Nephron (organoid): ENCODE data around the gene MTIF2.

Experiments used
- H3K27ac Mint-ChIP-seq, 3 experiments: 2 replicates each; pipeline ENCODE4 v1.8.0; 2020; ENCODE audit warnings: mixed read lengths in 3 of 3, mild to moderate bottlenecking in 2 of 3, moderate library complexity in 1 of 3
- H3K27me3 Mint-ChIP-seq: 2 replicates; pipeline ENCODE4 v1.8.0; 2021; ENCODE audit warnings: low read depth, mild to moderate bottlenecking, moderate library complexity, mixed read lengths
- H3K36me3 Mint-ChIP-seq: 2 replicates; pipeline ENCODE4 v1.8.0; 2020; ENCODE audit warnings: low read depth, mixed read lengths
- H3K4me1 Mint-ChIP-seq: 2 replicates; pipeline ENCODE4 v1.8.0; 2020; ENCODE audit warnings: mixed read lengths
- H3K4me3 Mint-ChIP-seq, 3 experiments: 2 replicates each; pipeline ENCODE4 v1.8.0; 2020; ENCODE audit warnings: mild to moderate bottlenecking in 3 of 3, mixed read lengths in 3 of 3, moderate library complexity in 2 of 3
- H3K9me3 Mint-ChIP-seq: 2 replicates; pipeline ENCODE4 v1.8.0; 2020; ENCODE audit warnings: mixed read lengths
- TF ChIP-seq, protein P1 (sequence below), 3 experiments: fragments of 200-600 bp; sonication (generic); IDR thresholded peaks; one replicate each; pipeline ENCODE4 v1.5.0; 2021; ENCODE audit warnings: antibody characterized with exemption in 3 of 3; ENCODE audit not compliant: unreplicated experiment in 3 of 3

MTIF2 gene

DNA sequence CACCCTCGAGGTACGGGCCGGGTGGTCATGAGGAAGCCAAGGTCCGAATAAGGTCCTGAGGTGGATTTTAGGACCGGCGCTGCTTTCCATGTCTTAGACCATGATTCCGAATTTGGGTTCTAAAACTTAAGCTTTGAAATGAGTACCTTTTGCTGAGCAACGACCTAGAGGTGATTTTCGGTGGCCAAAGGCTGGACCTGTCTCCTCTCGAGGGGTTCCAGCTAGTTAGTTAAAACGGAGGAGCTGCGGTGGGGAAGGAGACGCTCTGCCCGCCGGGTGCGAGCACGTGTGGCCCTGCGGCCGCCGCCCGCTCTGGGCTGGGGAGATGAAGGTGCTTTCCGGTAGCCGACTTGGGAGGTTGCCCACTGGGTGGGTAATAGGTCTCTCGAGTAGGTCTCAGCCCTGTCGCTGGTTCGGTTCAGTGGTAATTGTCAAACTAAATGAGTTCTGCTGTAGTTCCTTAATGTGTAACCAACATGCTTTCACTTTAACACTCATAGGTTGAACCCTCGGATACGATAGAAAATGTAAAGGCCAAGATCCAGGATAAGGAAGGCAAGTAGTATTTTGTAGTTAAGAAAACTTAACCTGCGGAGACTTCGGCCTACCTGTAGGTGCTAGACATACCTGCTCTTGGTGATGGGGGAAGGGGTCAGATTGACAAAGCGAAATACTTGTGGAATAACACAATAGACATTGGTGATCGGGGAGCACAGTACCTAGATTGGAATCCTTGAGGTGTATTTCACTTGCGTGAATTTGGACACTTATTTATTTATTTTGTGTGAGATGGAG, 36.0 kb downstream of the MTIF2 start:
- TF ChIP-seq, protein P1, sequence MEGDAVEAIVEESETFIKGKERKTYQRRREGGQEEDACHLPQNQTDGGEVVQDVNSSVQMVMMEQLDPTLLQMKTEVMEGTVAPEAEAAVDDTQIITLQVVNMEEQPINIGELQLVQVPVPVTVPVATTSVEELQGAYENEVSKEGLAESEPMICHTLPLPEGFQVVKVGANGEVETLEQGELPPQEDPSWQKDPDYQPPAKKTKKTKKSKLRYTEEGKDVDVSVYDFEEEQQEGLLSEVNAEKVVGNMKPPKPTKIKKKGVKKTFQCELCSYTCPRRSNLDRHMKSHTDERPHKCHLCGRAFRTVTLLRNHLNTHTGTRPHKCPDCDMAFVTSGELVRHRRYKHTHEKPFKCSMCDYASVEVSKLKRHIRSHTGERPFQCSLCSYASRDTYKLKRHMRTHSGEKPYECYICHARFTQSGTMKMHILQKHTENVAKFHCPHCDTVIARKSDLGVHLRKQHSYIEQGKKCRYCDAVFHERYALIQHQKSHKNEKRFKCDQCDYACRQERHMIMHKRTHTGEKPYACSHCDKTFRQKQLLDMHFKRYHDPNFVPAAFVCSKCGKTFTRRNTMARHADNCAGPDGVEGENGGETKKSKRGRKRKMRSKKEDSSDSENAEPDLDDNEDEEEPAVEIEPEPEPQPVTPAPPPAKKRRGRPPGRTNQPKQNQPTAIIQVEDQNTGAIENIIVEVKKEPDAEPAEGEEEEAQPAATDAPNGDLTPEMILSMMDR (IDR thresholded peaks at IDR 0.05; ENCODE audit: unreplicated experiment in 3 of 3), result no peak
- Mint-ChIP-seq H3K36me3 (peaks cover 41% of the 10 kb centered on the region), H3K4me3 (peak overlapping the region; percentile 95), H3K9me3 (no peaks in the 10 kb centered on the region), H3K4me1 (peaks cover 38% of the 10 kb centered on the region), H3K27me3 (no peaks in the 10 kb centered on the region), H3K27ac (peak overlapping the region; percentile 94 to 98 (median 98))

DNA sequence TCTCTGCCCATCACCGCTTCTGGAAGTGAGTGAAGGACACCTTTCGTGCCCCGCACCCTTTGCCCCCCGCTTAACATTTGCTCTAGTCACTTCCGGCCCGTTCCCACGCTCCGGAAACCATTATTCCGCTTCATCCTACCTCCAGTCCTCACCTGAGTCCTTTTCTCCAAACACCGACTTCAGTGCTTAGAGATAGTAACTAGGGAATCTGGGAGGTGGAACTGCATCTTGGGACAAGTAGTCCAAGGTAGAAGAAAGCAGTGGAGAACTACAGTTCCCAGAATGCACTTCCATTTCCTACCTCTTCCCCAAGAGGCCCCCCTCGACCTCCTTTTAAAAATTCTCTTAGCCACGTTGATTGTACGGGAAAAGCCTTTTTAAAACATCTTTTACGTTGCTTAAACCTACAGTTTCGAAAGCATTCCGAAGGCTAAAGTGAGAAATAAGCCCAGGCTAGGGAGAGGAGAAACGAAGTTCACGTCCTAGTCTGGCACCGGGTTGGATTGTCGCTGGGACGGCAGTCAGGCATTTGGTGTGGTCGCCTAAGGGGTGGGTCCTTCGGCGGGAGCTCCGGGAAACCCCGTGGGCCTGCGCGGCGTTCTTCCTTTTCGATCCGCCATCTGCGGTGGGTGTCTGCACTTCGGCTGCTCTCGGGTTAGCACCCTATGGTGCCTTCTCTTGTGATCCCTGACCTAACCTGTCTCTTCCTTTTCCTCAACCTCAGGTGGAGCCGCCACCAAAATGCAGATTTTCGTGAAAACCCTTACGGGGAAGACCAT, 36.8 kb downstream of the MTIF2 start, which contains the start of the genes CLHC1 and RPS27A:
CLHC1 (minus strand) TSS at position 210 of the 779 bp plus-strand sequence. CDS start 9,882 bp downstream, outside the sequence.
RPS27A (plus strand) TSS at position 605 of the 779 bp plus-strand sequence; CDS start at position 742, 137 bp downstream.
- TF ChIP-seq, protein P1 (IDR thresholded peaks at IDR 0.05; ENCODE audit: unreplicated experiment in 3 of 3), result no peak
- Mint-ChIP-seq H3K9me3 (no peaks in the 10 kb centered on the region), H3K27ac (peak within 1 kb of the TSS; percentile 94 to 98 (median 98)), H3K36me3 (peaks cover 45% of the 10 kb centered on the region), H3K4me3 (peak within 1 kb of the TSS; percentile 95), H3K4me1 (peaks cover 41% of the 10 kb centered on the region), H3K27me3 (no peaks in the 10 kb centered on the region)

DNA sequence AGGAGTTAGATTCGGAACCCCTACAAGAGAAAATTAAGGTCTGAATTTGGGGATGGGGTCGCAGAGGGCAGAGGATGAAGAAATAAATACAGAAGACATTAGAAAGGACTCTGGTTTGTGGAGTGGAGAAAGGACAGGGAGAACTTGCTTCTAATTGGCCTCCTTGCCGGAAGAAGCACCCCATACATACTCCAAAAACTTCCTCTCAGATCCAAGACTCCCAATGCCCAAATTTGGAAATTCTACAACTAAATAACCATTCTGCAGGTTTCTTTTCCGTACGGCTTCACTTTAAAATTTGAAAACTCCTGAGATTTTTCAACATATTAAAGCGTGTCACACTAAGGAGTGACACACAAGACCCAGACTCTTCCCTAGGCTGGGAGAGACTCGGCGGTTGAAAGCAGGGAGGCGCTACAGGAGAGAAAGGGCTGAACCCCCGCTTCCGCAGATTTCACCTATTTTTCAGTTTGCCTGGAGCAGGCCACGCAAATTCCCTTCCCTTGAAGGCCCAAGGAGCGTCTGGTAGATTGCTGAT, 37.4 kb downstream of the MTIF2 start:
- H3K36me3 Mint-ChIP-seq, result peaks cover 44% of the 10 kb centered on the region
- H3K9me3 Mint-ChIP-seq, result no peaks in the 10 kb centered on the region
- H3K27me3 Mint-ChIP-seq, result no peaks in the 10 kb centered on the region
- peak overlapping the region; percentile 94 to 98 (median 98) for H3K27ac Mint-ChIP-seq
- H3K4me1 Mint-ChIP-seq, result peaks cover 41% of the 10 kb centered on the region
- peak overlapping the region; percentile 95 for H3K4me3 Mint-ChIP-seq
- TF ChIP-seq, protein P1 (IDR thresholded peaks at IDR 0.05; ENCODE audit: unreplicated experiment in 3 of 3), result no peak

DNA sequence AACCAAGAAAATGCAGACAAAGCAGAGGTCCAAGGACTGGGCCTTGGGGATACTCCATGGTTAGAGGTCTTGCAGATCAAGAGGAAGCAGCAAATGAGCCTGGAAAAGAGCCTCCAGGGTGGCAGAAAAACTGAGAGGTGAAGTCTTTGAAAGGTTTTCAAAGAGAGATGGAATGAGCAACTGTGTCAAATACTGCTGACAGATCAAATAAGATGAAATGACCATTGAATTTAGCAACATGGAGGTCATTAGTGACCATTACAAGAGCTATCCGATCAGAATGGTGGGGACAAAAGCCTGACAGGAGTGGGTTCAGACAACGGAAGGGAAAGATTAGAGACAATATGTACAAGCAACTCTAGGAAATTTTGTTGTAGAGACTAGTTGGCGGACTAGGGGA, 38.5 kb downstream of the MTIF2 start:
- TF ChIP-seq, protein P1 (IDR thresholded peaks at IDR 0.05; ENCODE audit: unreplicated experiment in 3 of 3), result no peak
- H3K27me3 Mint-ChIP-seq, result no peaks in the 10 kb centered on the region

DNA sequence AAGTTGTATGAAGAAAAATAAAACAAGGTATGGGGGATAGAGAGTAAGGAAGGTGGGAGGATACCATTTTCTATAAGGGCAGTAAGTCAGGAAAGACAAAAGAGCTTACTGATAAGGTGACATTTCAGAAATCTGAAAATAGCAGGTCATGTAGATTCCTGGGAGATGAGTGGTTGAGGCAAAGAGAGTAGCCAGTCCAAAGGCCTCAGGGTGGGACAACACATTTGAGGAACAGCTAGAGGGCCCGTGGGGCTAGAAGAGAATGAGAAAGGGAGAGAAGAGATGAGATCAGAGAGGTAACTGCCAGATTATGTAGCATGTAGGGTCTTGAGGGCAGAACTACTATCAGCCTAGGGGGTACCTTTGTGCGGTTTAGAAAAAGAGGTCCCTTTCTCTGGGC, 39.8 kb downstream of the MTIF2 start:
- Mint-ChIP-seq H3K27ac (peak overlapping the region; percentile 5 to 65 (median 5)), H3K27me3 (no peaks in the 10 kb centered on the region), H3K36me3 (peaks cover 29% of the 10 kb centered on the region), H3K4me1 (peaks cover 41% of the 10 kb centered on the region), H3K4me3 (peak overlapping the region; percentile 62 to 72 (median 67)), H3K9me3 (no peaks in the 10 kb centered on the region)
- TF ChIP-seq, protein P1 (IDR thresholded peaks at IDR 0.05; ENCODE audit: unreplicated experiment in 3 of 3), result no peak

More for the DNA sequence above, 38.5 kb downstream of the MTIF2 start:
- H3K4me3 Mint-ChIP-seq, result peak overlapping the region; percentile 95
- peak overlapping the region; percentile 38 to 67 (median 51) for H3K27ac Mint-ChIP-seq
- H3K9me3 Mint-ChIP-seq, result no peaks in the 10 kb centered on the region
- peaks cover 41% of the 10 kb centered on the region for H3K4me1 Mint-ChIP-seq
- peaks cover 36% of the 10 kb centered on the region for H3K36me3 Mint-ChIP-seq
